LNCaP clone FGC (cell line): Measurements from ENCODE around the gene TCF3.

ENCODE experiments used
- DNase-seq: peaks from one replicate; pipeline ENCODE4 v3.0.0-alpha.2; 2011; ENCODE audit warnings: low read depth
- H3K4me3 ChIP-seq: 2 replicates; pipeline ENCODE4 v1.5.1; 2011; ENCODE audit warnings: mild to moderate bottlenecking, low read depth, low read length, control low read depth
- CTCF ChIP-seq: IDR thresholded peaks from 2 replicates; pipeline ENCODE4 v1.5.1; 2012; ENCODE audit warnings: mild to moderate bottlenecking; ENCODE audit not compliant: control insufficient read depth, insufficient read depth; ENCODE audit errors: extremely low read depth

Gene TCF3

GRCh38 chr19:1567848-1568227, 84.6 kb downstream of the TCF3 start:
- no peak for DNase-seq
- H3K4me3 ChIP-seq = no peak overlapping the region
- no peak for TF ChIP-seq CTCF

- H3K4me3 ChIP-seq = peak overlapping the region; percentile 65
- no peak for DNase-seq
- TF ChIP-seq CTCF = no peak
Observed at GRCh38 chr19:1567116-1567847, 85.1 kb downstream of the TCF3 start.

GRCh38 chr19:1566392-1567115, 85.9 kb downstream of the TCF3 start:
- peak; percentile 18 for DNase-seq
- H3K4me3 ChIP-seq = peak overlapping the region; percentile 65
- no peak for TF ChIP-seq CTCF

- TF ChIP-seq CTCF = no peak
- no peak for DNase-seq
- no peak overlapping the region for H3K4me3 ChIP-seq
Observed at GRCh38 chr19:1563251-1563650, 89.2 kb downstream of the TCF3 start.

GRCh38 chr19:1561236-1561842, 91.1 kb downstream of the TCF3 start:
- TF ChIP-seq CTCF = no peak
- no peak overlapping the region for H3K4me3 ChIP-seq
- DNase-seq = no peak

- no peak for TF ChIP-seq CTCF
- DNase-seq = no peak
- no peak overlapping the region for H3K4me3 ChIP-seq
Observed at GRCh38 chr19:1560286-1560882, 92.0 kb downstream of the TCF3 start.
